Measurements from ENCODE around the gene CDK5RAP2.

The CDK5RAP2 gene

GRCh38 chr9:120374239-120374638, 205.7 kb downstream of the CDK5RAP2 start:
- no peak for TF ChIP-seq CTCF (IDR thresholded peaks at IDR 0.05; ENCODE audit: borderline replicate concordance, insufficient read depth, low read depth, low read length)

GRCh38 chr9:120372040-120372439, 207.9 kb downstream of the CDK5RAP2 start:
- TF ChIP-seq CTCF (IDR thresholded peaks at IDR 0.05; ENCODE audit: borderline replicate concordance, insufficient read depth, low read depth, low read length) = no peak
- no peak overlapping the region for H3K4me3 ChIP-seq (ENCODE audit: low read depth, low read length)

More at GRCh38 chr9:120374239-120374638, 205.7 kb downstream of the CDK5RAP2 start:
- no peak overlapping the region for H3K4me3 ChIP-seq (ENCODE audit: low read depth, low read length)

GRCh38 chr9:120369608-120370220, 210.3 kb downstream of the CDK5RAP2 start:
- H3K4me3 ChIP-seq (ENCODE audit: low read depth, low read length) = no peak overlapping the region
- no peak for TF ChIP-seq CTCF (IDR thresholded peaks at IDR 0.05; ENCODE audit: borderline replicate concordance, insufficient read depth, low read depth, low read length)

GRCh38 chr9:120368799-120369198, 211.2 kb downstream of the CDK5RAP2 start:
- no peak for TF ChIP-seq CTCF (IDR thresholded peaks at IDR 0.05; ENCODE audit: borderline replicate concordance, insufficient read depth, low read depth, low read length)
- H3K4me3 ChIP-seq (ENCODE audit: low read depth, low read length) = no peak overlapping the region

GRCh38 chr9:120366644-120367019, 213.3 kb downstream of the CDK5RAP2 start:
- H3K4me3 ChIP-seq (ENCODE audit: low read depth, low read length) = no peak overlapping the region
- no peak for TF ChIP-seq CTCF (IDR thresholded peaks at IDR 0.05; ENCODE audit: borderline replicate concordance, insufficient read depth, low read depth, low read length)

- TF ChIP-seq CTCF (IDR thresholded peaks at IDR 0.05; ENCODE audit: borderline replicate concordance, insufficient read depth, low read depth, low read length) = no peak
- H3K4me3 ChIP-seq (ENCODE audit: low read depth, low read length) = no peak overlapping the region
Observed at GRCh38 chr9:120365386-120365785, 214.6 kb downstream of the CDK5RAP2 start.

- no peak for TF ChIP-seq CTCF (IDR thresholded peaks at IDR 0.05; ENCODE audit: borderline replicate concordance, insufficient read depth, low read depth, low read length)
- H3K4me3 ChIP-seq (ENCODE audit: low read depth, low read length) = no peak overlapping the region
Observed at GRCh38 chr9:120363697-120364096, 216.3 kb downstream of the CDK5RAP2 start.
